ENCODE measurements around the gene MISP3. TPM values are rescaled to one million over a fixed set of nuclear protein-coding genes. Genes with fewer than 3 reads are reported as not detected.

Gene MISP3
- total RNA-seq, 1 donor from 2014 or later: 0.26 TPM

DNA sequence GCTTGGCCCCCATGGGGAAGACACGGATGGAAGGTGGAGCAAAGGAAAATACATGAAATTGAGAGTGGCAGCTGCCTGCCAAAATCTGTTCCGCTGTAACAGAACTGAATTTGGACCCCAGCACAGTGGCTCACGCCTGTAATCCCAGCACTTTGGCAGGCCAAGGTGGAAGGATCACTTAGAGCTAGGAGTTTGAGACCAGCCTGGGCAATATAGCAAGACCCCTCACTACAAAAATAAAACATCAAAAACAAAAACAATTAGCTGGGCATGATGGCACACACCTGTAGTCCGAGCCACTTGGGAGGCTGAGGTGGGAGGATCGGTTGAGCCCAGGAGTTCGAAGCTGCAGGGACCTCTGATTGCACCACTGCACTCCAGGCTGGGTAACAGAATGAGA lies 20.1 kb upstream of the MISP3 start:
- FAIRE-seq (no peak), DNase-seq (ENCODE audit: low read depth) (no peak)
- H3K4me3 ChIP-seq (ENCODE audit: low read depth, low read length): no peak overlapping the region
- TF ChIP-seq CTCF (IDR thresholded peaks at IDR 0.05; ENCODE audit: insufficient read depth, low read length, severe bottlenecking): no peak
- no peaks in the 10 kb centered on the region for H3K27me3 ChIP-seq (ENCODE audit: control insufficient read depth, insufficient read depth, low read length)
- H3K36me3 ChIP-seq (ENCODE audit: control insufficient read depth, insufficient read depth, low read length): no peaks in the 10 kb centered on the region

GRCh38 chr19:14053032-14053431 lies 19.6 kb upstream of the MISP3 start:
- no peak for FAIRE-seq

DNA sequence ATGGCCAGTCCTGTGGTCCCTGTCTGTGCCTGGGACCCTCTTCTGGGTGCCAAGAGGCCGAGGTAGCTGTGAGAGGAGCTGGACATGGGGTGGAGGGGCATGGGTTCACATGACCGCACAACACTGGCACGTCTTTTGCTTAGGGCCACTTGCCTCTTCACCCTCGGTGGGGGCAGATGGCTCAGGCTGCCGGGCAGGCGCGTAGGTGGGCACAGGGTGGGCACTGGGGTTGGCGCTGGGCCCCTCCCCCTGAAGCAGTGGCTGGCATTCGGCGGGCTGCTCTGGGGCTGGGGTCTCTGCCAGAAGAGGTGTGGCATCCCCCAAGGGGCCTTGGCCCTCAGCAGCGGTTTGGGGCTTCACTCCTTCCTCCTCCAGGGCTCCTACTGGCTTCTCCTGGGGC lies 19.1 kb upstream of the MISP3 start:
- DNase-seq (ENCODE audit: low read depth) (no peak), FAIRE-seq (no peak)
- TF ChIP-seq CTCF (IDR thresholded peaks at IDR 0.05; ENCODE audit: insufficient read depth, low read length, severe bottlenecking): no peak
- Histone ChIP-seq H3K4me3 (ENCODE audit: low read depth, low read length) (no peak overlapping the region), H3K36me3 (ENCODE audit: control insufficient read depth, insufficient read depth, low read length) (no peaks in the 10 kb centered on the region), H3K27me3 (ENCODE audit: control insufficient read depth, insufficient read depth, low read length) (peaks cover under 1% of the 10 kb centered on the region)

More at GRCh38 chr19:14053032-14053431, 19.6 kb upstream of the MISP3 start:
- no peak for DNase-seq (ENCODE audit: low read depth)
- no peak for TF ChIP-seq CTCF (IDR thresholded peaks at IDR 0.05; ENCODE audit: insufficient read depth, low read length, severe bottlenecking)
- no peaks in the 10 kb centered on the region for H3K36me3 ChIP-seq (ENCODE audit: control insufficient read depth, insufficient read depth, low read length)
- H3K4me3 ChIP-seq (ENCODE audit: low read depth, low read length): no peak overlapping the region
- no peaks in the 10 kb centered on the region for H3K27me3 ChIP-seq (ENCODE audit: control insufficient read depth, insufficient read depth, low read length)

- H3K27me3 ChIP-seq (ENCODE audit: control insufficient read depth, insufficient read depth, low read length): peaks cover 3% of the 10 kb centered on the region
- no peak for TF ChIP-seq CTCF (IDR thresholded peaks at IDR 0.05; ENCODE audit: insufficient read depth, low read length, severe bottlenecking)
- no peak overlapping the region for H3K4me3 ChIP-seq (ENCODE audit: low read depth, low read length)
- no peak for DNase-seq (ENCODE audit: low read depth)
- no peaks in the 10 kb centered on the region for H3K36me3 ChIP-seq (ENCODE audit: control insufficient read depth, insufficient read depth, low read length)
- FAIRE-seq: no peak
Observed at GRCh38 chr19:14054099-14054498, 18.5 kb upstream of the MISP3 start.

- FAIRE-seq (no peak), DNase-seq (ENCODE audit: low read depth) (no peak)
- Histone ChIP-seq H3K36me3 (ENCODE audit: control insufficient read depth, insufficient read depth, low read length) (no peaks in the 10 kb centered on the region), H3K27me3 (ENCODE audit: control insufficient read depth, insufficient read depth, low read length) (peaks cover 4% of the 10 kb centered on the region), H3K4me3 (ENCODE audit: low read depth, low read length) (no peak overlapping the region)
- no peak for TF ChIP-seq CTCF (IDR thresholded peaks at IDR 0.05; ENCODE audit: insufficient read depth, low read length, severe bottlenecking)
Observed at GRCh38 chr19:14054721-14055120, 17.9 kb upstream of the MISP3 start.

- Histone ChIP-seq H3K27me3 (ENCODE audit: control insufficient read depth, insufficient read depth, low read length) (peaks cover 4% of the 10 kb centered on the region), H3K36me3 (ENCODE audit: control insufficient read depth, insufficient read depth, low read length) (no peaks in the 10 kb centered on the region), H3K4me3 (ENCODE audit: low read depth, low read length) (no peak overlapping the region)
- DNase-seq (ENCODE audit: low read depth) (no peak), FAIRE-seq (no peak)
- TF ChIP-seq CTCF (IDR thresholded peaks at IDR 0.05; ENCODE audit: insufficient read depth, low read length, severe bottlenecking): no peak
Observed at GRCh38 chr19:14055396-14055795, 17.2 kb upstream of the MISP3 start.

Data from bronchial epithelial cell (primary cell).